Measurements from ENCODE around the gene HLA-F.
A peak's percentile ranks its signal among the peaks of the same experiment; 100 is the strongest.

The HLA-F gene

GRCh38 chr6:29746846-29747687 is 23.8 kb downstream of the HLA-F start:
- no peak for DNase-seq
- Mint-ChIP-seq H3K4me3 (no peak overlapping the region), H3K36me3 (ENCODE audit: low read depth) (no peaks in the 10 kb centered on the region), H3K4me1 (peaks cover 26% of the 10 kb centered on the region), H3K27ac (no peak overlapping the region), H3K27me3 (ENCODE audit: low read depth, poor library complexity) (peaks cover 84% of the 10 kb centered on the region), H3K9me3 (no peaks in the 10 kb centered on the region)
- TF ChIP-seq, protein P1, sequence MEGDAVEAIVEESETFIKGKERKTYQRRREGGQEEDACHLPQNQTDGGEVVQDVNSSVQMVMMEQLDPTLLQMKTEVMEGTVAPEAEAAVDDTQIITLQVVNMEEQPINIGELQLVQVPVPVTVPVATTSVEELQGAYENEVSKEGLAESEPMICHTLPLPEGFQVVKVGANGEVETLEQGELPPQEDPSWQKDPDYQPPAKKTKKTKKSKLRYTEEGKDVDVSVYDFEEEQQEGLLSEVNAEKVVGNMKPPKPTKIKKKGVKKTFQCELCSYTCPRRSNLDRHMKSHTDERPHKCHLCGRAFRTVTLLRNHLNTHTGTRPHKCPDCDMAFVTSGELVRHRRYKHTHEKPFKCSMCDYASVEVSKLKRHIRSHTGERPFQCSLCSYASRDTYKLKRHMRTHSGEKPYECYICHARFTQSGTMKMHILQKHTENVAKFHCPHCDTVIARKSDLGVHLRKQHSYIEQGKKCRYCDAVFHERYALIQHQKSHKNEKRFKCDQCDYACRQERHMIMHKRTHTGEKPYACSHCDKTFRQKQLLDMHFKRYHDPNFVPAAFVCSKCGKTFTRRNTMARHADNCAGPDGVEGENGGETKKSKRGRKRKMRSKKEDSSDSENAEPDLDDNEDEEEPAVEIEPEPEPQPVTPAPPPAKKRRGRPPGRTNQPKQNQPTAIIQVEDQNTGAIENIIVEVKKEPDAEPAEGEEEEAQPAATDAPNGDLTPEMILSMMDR (IDR thresholded peaks at IDR 0.05) = no peak

- H3K27me3 Mint-ChIP-seq (ENCODE audit: low read depth, poor library complexity) = peaks cover 90% of the 10 kb centered on the region
- peak overlapping the region; percentile 87 for H3K4me3 Mint-ChIP-seq
- TF ChIP-seq, protein P1 (IDR thresholded peaks at IDR 0.05) = no peak
- no peaks in the 10 kb centered on the region for H3K36me3 Mint-ChIP-seq (ENCODE audit: low read depth)
- DNase-seq = no peak
- H3K9me3 Mint-ChIP-seq = no peaks in the 10 kb centered on the region
- no peak overlapping the region for H3K27ac Mint-ChIP-seq
- peaks cover 30% of the 10 kb centered on the region for H3K4me1 Mint-ChIP-seq
Measured at GRCh38 chr6:29747688-29748250, 24.5 kb downstream of the HLA-F start.

- TF ChIP-seq, protein P1 (IDR thresholded peaks at IDR 0.05) = no peak
- H3K9me3 Mint-ChIP-seq = no peaks in the 10 kb centered on the region
- peak; percentile 92 for DNase-seq
- peaks cover 93% of the 10 kb centered on the region for H3K27me3 Mint-ChIP-seq (ENCODE audit: low read depth, poor library complexity)
- H3K4me3 Mint-ChIP-seq = peak overlapping the region; percentile 87
- H3K4me1 Mint-ChIP-seq = peaks cover 38% of the 10 kb centered on the region
- H3K36me3 Mint-ChIP-seq (ENCODE audit: low read depth) = no peaks in the 10 kb centered on the region
- H3K27ac Mint-ChIP-seq = no peak overlapping the region
Measured at GRCh38 chr6:29748391-29749307, 25.4 kb downstream of the HLA-F start.

- H3K9me3 Mint-ChIP-seq = no peaks in the 10 kb centered on the region
- H3K36me3 Mint-ChIP-seq (ENCODE audit: low read depth) = no peaks in the 10 kb centered on the region
- H3K27ac Mint-ChIP-seq = no peak overlapping the region
- TF ChIP-seq, protein P1 (IDR thresholded peaks at IDR 0.05) = no peak
- peak overlapping the region; percentile 87 for H3K4me3 Mint-ChIP-seq
- H3K4me1 Mint-ChIP-seq = peaks cover 39% of the 10 kb centered on the region
- DNase-seq = no peak
- H3K27me3 Mint-ChIP-seq (ENCODE audit: low read depth, poor library complexity) = peaks cover 86% of the 10 kb centered on the region
Measured at GRCh38 chr6:29749308-29749662, 26.1 kb downstream of the HLA-F start.

- H3K4me1 Mint-ChIP-seq = peaks cover 39% of the 10 kb centered on the region
- H3K27me3 Mint-ChIP-seq (ENCODE audit: low read depth, poor library complexity) = peaks cover 85% of the 10 kb centered on the region
Measured at GRCh38 chr6:29749668-29750067, 26.4 kb downstream of the HLA-F start.

More at GRCh38 chr6:29749668-29750067, 26.4 kb downstream of the HLA-F start:
- Mint-ChIP-seq H3K36me3 (ENCODE audit: low read depth) (no peaks in the 10 kb centered on the region), H3K4me3 (peak overlapping the region; percentile 87), H3K9me3 (no peaks in the 10 kb centered on the region), H3K27ac (no peak overlapping the region)
- TF ChIP-seq, protein P1 (IDR thresholded peaks at IDR 0.05) = no peak
- no peak for DNase-seq
